Measurements from ENCODE around the gene NSMCE4A. TPM values are rescaled to one million over a fixed set of nuclear protein-coding genes. Genes with fewer than 3 reads are reported as not detected.

The NSMCE4A gene
- total and polyA plus RNA-seq, 2 of the 8 experiments (the other 6 are each of a cell fraction or from before 2014, with no cell fraction given), result 48.6 to 66.0 TPM

DNA sequence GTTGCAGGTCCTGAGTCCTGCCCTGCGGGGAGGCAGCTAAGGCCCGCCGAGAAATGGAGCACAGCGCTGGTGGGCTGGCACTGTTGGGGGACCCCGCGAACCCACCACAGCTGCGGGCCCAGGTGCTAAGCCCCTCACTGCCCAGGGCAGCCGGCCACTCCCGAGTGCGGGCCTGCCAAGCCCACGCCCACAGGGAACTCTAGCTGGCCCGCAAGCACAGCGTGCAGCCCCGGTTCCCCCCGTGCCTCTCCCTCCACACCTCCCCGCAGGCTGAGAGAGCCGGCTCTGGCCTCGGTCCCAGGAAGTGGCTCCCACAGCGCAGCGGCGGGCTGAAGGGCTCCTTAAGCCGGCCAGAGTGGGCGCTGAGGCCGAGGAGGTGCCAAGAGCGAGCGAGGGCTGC, 3.5 kb upstream of the NSMCE4A start (continued):
- TF ChIP-seq, protein P1, sequence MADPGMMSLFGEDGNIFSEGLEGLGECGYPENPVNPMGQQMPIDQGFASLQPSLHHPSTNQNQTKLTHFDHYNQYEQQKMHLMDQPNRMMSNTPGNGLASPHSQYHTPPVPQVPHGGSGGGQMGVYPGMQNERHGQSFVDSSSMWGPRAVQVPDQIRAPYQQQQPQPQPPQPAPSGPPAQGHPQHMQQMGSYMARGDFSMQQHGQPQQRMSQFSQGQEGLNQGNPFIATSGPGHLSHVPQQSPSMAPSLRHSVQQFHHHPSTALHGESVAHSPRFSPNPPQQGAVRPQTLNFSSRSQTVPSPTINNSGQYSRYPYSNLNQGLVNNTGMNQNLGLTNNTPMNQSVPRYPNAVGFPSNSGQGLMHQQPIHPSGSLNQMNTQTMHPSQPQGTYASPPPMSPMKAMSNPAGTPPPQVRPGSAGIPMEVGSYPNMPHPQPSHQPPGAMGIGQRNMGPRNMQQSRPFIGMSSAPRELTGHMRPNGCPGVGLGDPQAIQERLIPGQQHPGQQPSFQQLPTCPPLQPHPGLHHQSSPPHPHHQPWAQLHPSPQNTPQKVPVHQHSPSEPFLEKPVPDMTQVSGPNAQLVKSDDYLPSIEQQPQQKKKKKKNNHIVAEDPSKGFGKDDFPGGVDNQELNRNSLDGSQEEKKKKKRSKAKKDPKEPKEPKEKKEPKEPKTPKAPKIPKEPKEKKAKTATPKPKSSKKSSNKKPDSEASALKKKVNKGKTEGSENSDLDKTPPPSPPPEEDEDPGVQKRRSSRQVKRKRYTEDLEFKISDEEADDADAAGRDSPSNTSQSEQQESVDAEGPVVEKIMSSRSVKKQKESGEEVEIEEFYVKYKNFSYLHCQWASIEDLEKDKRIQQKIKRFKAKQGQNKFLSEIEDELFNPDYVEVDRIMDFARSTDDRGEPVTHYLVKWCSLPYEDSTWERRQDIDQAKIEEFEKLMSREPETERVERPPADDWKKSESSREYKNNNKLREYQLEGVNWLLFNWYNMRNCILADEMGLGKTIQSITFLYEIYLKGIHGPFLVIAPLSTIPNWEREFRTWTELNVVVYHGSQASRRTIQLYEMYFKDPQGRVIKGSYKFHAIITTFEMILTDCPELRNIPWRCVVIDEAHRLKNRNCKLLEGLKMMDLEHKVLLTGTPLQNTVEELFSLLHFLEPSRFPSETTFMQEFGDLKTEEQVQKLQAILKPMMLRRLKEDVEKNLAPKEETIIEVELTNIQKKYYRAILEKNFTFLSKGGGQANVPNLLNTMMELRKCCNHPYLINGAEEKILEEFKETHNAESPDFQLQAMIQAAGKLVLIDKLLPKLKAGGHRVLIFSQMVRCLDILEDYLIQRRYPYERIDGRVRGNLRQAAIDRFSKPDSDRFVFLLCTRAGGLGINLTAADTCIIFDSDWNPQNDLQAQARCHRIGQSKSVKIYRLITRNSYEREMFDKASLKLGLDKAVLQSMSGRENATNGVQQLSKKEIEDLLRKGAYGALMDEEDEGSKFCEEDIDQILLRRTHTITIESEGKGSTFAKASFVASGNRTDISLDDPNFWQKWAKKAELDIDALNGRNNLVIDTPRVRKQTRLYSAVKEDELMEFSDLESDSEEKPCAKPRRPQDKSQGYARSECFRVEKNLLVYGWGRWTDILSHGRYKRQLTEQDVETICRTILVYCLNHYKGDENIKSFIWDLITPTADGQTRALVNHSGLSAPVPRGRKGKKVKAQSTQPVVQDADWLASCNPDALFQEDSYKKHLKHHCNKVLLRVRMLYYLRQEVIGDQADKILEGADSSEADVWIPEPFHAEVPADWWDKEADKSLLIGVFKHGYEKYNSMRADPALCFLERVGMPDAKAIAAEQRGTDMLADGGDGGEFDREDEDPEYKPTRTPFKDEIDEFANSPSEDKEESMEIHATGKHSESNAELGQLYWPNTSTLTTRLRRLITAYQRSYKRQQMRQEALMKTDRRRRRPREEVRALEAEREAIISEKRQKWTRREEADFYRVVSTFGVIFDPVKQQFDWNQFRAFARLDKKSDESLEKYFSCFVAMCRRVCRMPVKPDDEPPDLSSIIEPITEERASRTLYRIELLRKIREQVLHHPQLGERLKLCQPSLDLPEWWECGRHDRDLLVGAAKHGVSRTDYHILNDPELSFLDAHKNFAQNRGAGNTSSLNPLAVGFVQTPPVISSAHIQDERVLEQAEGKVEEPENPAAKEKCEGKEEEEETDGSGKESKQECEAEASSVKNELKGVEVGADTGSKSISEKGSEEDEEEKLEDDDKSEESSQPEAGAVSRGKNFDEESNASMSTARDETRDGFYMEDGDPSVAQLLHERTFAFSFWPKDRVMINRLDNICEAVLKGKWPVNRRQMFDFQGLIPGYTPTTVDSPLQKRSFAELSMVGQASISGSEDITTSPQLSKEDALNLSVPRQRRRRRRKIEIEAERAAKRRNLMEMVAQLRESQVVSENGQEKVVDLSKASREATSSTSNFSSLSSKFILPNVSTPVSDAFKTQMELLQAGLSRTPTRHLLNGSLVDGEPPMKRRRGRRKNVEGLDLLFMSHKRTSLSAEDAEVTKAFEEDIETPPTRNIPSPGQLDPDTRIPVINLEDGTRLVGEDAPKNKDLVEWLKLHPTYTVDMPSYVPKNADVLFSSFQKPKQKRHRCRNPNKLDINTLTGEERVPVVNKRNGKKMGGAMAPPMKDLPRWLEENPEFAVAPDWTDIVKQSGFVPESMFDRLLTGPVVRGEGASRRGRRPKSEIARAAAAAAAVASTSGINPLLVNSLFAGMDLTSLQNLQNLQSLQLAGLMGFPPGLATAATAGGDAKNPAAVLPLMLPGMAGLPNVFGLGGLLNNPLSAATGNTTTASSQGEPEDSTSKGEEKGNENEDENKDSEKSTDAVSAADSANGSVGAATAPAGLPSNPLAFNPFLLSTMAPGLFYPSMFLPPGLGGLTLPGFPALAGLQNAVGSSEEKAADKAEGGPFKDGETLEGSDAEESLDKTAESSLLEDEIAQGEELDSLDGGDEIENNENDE (IDR thresholded peaks at IDR 0.05; ENCODE audit: insufficient replicate concordance, low read length), result no peak
- TF ChIP-seq BRCA1 (IDR thresholded peaks at IDR 0.05; ENCODE audit: low read depth, low read length), result no peak
- TF ChIP-seq BACH1 (IDR thresholded peaks at IDR 0.05; ENCODE audit: low read length), result no peak
- TF ChIP-seq POU5F1 (IDR thresholded peaks at IDR 0.05; ENCODE audit: low read depth, low read length), result no peak
- TF ChIP-seq BCL11A (IDR thresholded peaks at IDR 0.05; ENCODE audit: low read depth in 2 of 2, low read length in 2 of 2), result no peak
- TF ChIP-seq, protein P2, sequence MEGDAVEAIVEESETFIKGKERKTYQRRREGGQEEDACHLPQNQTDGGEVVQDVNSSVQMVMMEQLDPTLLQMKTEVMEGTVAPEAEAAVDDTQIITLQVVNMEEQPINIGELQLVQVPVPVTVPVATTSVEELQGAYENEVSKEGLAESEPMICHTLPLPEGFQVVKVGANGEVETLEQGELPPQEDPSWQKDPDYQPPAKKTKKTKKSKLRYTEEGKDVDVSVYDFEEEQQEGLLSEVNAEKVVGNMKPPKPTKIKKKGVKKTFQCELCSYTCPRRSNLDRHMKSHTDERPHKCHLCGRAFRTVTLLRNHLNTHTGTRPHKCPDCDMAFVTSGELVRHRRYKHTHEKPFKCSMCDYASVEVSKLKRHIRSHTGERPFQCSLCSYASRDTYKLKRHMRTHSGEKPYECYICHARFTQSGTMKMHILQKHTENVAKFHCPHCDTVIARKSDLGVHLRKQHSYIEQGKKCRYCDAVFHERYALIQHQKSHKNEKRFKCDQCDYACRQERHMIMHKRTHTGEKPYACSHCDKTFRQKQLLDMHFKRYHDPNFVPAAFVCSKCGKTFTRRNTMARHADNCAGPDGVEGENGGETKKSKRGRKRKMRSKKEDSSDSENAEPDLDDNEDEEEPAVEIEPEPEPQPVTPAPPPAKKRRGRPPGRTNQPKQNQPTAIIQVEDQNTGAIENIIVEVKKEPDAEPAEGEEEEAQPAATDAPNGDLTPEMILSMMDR (IDR thresholded peaks at IDR 0.05; ENCODE audit: control extremely low read depth in 1 of 3, insufficient read depth in 1 of 3, low read depth in 1 of 3, low read length in 3 of 3), result no peak

Measured in H1 (cell line).